ENCODE measurements around the gene NAA80. TPM values are rescaled to one million over a fixed set of nuclear protein-coding genes. Genes with fewer than 3 reads are reported as not detected.

Gene NAA80
- total and polyA plus RNA-seq, 10 of the 15 experiments (the other 5 are each of a cell fraction or from before 2014, with no cell fraction given), result 0.48 to 12.7 (median 6.7) TPM

DNA sequence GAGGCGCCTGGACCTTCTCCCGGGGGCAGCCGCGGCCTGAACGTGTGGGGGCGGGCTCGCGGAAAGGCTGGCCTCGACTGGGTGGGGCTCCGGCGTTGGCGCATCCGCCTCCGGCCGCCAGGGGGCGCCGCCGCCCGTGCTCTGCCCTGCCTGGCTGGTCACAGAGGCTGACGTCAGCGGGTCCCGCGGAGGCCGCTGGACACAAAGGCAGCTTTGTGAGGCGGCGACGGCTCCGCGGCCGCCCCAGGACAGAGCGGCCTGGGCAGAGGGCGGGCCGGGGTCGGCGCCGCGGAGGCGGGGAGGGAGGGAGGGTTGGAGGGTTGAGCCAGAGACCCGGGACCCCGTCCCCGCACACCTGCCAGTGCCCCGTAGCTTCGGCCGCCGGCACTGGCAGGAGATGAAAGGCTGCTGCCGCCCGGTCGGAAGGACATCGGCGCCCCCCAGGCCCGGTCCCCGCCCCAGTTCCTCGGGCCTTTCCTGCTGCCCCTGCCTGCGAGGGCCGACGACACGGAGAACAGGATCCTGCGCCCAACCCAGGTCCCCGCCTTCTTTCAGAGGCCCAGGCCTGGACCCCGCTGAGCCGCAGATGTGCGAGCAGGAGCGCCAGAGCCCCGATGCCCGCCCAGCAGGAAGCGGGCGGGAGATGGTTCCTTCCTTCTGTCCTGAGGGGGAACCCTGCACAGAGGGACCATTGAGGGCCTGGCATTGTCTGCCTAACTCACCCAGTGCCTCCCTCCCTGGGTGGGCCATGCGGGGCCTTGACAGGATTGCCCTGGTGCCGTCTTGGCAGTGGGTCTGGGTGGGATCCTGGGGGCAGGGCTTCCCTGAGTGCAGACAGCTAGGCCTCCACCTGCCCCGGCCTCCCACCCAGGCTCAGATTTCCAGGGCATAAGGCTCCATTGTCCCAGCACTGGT lies 38.9 kb downstream of the NAA80 start:
- no TSS peak for BruUV-seq (replicated peaks)
- Histone ChIP-seq H3K36me3 (ENCODE audit: control insufficient read depth in 2 of 2, insufficient read depth in 2 of 2, low read length in 1 of 2) (peaks cover 12 to 24% of the 10 kb centered on the region in 2 experiments; a peak in 3 of 4 replicates), H2AFZ (ENCODE audit: control insufficient read depth, low read depth, low read length) (peak overlapping the region; percentile 46), H3K4me2 (ENCODE audit: control insufficient read depth, insufficient read depth) (peak overlapping the region; percentile 52), H3K27me3 (replicated peaks in 1 of 2; ENCODE audit: control insufficient read depth in 2 of 2, insufficient read depth in 2 of 2, low read length in 1 of 2) (no peaks in the 10 kb centered on the region), H3K9me3 (replicated peaks; ENCODE audit: control insufficient read depth, insufficient read depth, low read length) (peaks cover 13% of the 10 kb centered on the region; the same call in 1 of the 3 replicates), H3K4me3 (peak overlapping the region; percentile 72; the same call in 1 of the 2 replicates), H3K79me2 (ENCODE audit: control insufficient read depth, insufficient read depth, low read length) (no peaks in the 10 kb centered on the region), H3K4me1 (ENCODE audit: control insufficient read depth, insufficient read depth, low read length) (peaks cover 14% of the 10 kb centered on the region), H3K9ac (ENCODE audit: control insufficient read depth, insufficient read depth, low read length) (peak overlapping the region; percentile 69; the same call in 1 of the 2 replicates), H4K20me1 (ENCODE audit: control insufficient read depth, insufficient read depth) (no peaks in the 10 kb centered on the region), H3K27ac (ENCODE audit: control insufficient read depth, insufficient read depth) (no peak overlapping the region)
- ChIA-PET SMC1A (ENCODE audit: uncharacterized antibody, unreplicated experiment) (interaction anchor here (0.5 to 2.9 kb wide), 4 partner anchors 12 to 342 kb away, joined by 3 to 10 read pairs (median 4); no protein-coding TSS in a partner anchor), RAD21 (ENCODE audit: unreplicated experiment) (interaction anchor here (0.8 to 2.2 kb wide), 8 partner anchors 12 to 65 kb away, joined by 3 to 18 read pairs (median 6); no protein-coding TSS in a partner anchor), CTCF (interaction anchor here (0.6 to 7.9 kb wide), 15 partner anchors 9 to 134 kb away, joined by 3 to 44 read pairs (median 5); partner anchors contain the start of genes GNAI2, HYAL3, IFRD2 and NAA80), POLR2A (interaction anchor here (0.6 to 1.9 kb wide), 7 partner anchors 12 to 506 kb away, joined by 3 to 7 read pairs (median 4); partner anchors contain the start of genes GNAI2 and LSMEM2)
- peak; percentile 90 for FAIRE-seq
- intact Hi-C loops (cut with micrococcal nuclease; ENCODE audit: unreplicated experiment) (no loop called here), in situ Hi-C loops (cut with MboI) (no loop called here)
- DNase-seq (ENCODE audit: low read depth, low spot score), result no peak
- 11% methylated on average over 44 of the region's 70 CpGs for WGBS (ENCODE audit: insufficient coverage, insufficient replicate concordance, low lambda C conversion rate, missing lambda C conversion rate)
- peak; percentile 98 for ATAC-seq
- TF ChIP-seq, protein P1, sequence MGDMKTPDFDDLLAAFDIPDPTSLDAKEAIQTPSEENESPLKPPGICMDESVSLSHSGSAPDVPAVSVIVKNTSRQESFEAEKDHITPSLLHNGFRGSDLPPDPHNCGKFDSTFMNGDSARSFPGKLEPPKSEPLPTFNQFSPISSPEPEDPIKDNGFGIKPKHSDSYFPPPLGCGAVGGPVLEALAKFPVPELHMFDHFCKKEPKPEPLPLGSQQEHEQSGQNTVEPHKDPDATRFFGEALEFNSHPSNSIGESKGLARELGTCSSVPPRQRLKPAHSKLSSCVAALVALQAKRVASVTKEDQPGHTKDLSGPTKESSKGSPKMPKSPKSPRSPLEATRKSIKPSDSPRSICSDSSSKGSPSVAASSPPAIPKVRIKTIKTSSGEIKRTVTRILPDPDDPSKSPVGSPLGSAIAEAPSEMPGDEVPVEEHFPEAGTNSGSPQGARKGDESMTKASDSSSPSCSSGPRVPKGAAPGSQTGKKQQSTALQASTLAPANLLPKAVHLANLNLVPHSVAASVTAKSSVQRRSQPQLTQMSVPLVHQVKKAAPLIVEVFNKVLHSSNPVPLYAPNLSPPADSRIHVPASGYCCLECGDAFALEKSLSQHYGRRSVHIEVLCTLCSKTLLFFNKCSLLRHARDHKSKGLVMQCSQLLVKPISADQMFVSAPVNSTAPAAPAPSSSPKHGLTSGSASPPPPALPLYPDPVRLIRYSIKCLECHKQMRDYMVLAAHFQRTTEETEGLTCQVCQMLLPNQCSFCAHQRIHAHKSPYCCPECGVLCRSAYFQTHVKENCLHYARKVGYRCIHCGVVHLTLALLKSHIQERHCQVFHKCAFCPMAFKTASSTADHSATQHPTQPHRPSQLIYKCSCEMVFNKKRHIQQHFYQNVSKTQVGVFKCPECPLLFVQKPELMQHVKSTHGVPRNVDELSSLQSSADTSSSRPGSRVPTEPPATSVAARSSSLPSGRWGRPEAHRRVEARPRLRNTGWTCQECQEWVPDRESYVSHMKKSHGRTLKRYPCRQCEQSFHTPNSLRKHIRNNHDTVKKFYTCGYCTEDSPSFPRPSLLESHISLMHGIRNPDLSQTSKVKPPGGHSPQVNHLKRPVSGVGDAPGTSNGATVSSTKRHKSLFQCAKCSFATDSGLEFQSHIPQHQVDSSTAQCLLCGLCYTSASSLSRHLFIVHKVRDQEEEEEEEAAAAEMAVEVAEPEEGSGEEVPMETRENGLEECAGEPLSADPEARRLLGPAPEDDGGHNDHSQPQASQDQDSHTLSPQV (IDR thresholded peaks at IDR 0.05), result no peak; the same call in 1 of the 2 replicates
- TF ChIP-seq RCOR1 (conservative IDR thresholded peaks at IDR 0.05; ENCODE audit: low read depth, low read length) (no peak), SREBF1 (IDR thresholded peaks at IDR 0.05; ENCODE audit: low read length) (no peak), YY1 (IDR thresholded peaks at IDR 0.05; ENCODE audit: low read depth, low read length) (peak; percentile 81), KAT2A (conservative IDR thresholded peaks at IDR 0.05; ENCODE audit: control insufficient read depth, low read depth, low read length) (no peak), IKZF1 (conservative IDR thresholded peaks at IDR 0.05) (peak; percentile 30), RAD51 (IDR thresholded peaks at IDR 0.05) (no peak), POLR2AphosphoS2 (IDR thresholded peaks at IDR 0.05; ENCODE audit: low read depth, low read length) (peak; percentile 97), LARP7 (IDR thresholded peaks at IDR 0.05) (peak; percentile 65; the same call in 1 of the 2 replicates), JUNB (IDR thresholded peaks at IDR 0.05) (no peak), BRCA1 (IDR thresholded peaks at IDR 0.05; ENCODE audit: low read depth, low read length) (no peak), RAD21 (IDR thresholded peaks at IDR 0.05; ENCODE audit: insufficient read depth, low read depth, low read length) (peak; percentile 56; the same call in 1 of the 2 replicates), CBFB (IDR thresholded peaks at IDR 0.05; ENCODE audit: low read depth) (peak; percentile 11; the same call in 1 of the 2 replicates)
- TF ChIP-seq, protein P2, sequence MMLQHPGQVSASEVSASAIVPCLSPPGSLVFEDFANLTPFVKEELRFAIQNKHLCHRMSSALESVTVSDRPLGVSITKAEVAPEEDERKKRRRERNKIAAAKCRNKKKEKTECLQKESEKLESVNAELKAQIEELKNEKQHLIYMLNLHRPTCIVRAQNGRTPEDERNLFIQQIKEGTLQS (IDR thresholded peaks at IDR 0.05; ENCODE audit: borderline replicate concordance, extremely low read depth, low read depth, low read length), result no peak
- TF ChIP-seq, protein P3, sequence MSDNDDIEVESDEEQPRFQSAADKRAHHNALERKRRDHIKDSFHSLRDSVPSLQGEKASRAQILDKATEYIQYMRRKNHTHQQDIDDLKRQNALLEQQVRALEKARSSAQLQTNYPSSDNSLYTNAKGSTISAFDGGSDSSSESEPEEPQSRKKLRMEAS (IDR thresholded peaks at IDR 0.05; ENCODE audit: low read depth, low read length), result peak; percentile 15; the same call in 1 of the 2 replicates
- TF ChIP-seq, protein P4, sequence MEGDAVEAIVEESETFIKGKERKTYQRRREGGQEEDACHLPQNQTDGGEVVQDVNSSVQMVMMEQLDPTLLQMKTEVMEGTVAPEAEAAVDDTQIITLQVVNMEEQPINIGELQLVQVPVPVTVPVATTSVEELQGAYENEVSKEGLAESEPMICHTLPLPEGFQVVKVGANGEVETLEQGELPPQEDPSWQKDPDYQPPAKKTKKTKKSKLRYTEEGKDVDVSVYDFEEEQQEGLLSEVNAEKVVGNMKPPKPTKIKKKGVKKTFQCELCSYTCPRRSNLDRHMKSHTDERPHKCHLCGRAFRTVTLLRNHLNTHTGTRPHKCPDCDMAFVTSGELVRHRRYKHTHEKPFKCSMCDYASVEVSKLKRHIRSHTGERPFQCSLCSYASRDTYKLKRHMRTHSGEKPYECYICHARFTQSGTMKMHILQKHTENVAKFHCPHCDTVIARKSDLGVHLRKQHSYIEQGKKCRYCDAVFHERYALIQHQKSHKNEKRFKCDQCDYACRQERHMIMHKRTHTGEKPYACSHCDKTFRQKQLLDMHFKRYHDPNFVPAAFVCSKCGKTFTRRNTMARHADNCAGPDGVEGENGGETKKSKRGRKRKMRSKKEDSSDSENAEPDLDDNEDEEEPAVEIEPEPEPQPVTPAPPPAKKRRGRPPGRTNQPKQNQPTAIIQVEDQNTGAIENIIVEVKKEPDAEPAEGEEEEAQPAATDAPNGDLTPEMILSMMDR (IDR thresholded peaks at IDR 0.05 in 2 of 3, conservative IDR thresholded peaks at IDR 0.05 in 1 of 3; ENCODE audit: control insufficient read depth in 2 of 3, extremely low read depth in 1 of 3, insufficient read depth in 1 of 3, low read depth in 3 of 3, low read length in 3 of 3), result peak; percentile 91 to 98 (median 96)

Measured in GM12878 (cell line).